NCI-H2196 (cell line): Measurements from ENCODE around the gene TERT.
A peak's percentile ranks its signal among the peaks of the same experiment; 100 is the strongest.

Experiments used
- DNase-seq: peaks from one replicate; lab custom pipeline; 2025; ENCODE audit not compliant: unreplicated experiment; lab: John Stamatoyannopoulos, UW

The TERT gene

DNA sequence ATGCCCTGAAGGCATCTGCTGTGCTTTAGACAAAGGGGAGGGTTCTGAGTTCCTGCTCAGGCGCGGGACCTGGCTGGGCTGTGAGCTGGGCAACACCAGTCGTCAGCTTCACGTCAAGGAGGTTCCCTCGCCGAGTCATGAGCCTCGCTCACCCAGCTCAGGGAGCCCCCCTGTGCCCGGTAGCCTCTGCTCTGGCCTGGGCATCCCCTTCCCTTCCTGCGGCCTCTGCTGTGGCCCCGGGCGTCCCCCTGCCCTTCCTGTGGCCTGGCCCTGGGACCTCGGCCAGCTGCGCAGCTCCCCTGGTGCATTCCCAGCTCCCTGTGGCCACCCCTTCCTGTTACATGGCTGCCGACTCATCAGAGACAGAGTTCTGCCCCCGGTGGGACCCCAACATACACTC is 29.8 kb downstream of the TERT start:
- no peak for DNase-seq

DNA sequence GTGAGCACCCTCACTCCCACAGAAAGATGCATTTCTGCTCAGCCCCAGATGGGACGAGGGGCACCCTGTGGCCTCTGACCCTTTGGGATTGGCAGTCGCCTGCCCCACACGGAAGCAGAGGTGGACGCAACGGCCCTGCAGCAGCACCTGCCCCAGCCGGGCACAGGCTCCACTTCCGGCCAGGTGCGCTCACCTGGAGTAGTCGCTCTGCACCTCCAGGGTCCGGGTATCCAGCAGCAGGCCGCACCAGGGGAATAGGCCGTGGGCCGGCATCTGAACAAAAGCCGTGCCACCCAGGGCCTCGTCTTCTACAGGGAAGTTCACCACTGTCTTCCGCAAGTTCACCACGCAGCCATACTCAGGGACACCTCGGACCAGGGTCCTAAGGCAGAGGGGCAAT is 30.7 kb downstream of the TERT start:
- DNase-seq, result no peak

DNA sequence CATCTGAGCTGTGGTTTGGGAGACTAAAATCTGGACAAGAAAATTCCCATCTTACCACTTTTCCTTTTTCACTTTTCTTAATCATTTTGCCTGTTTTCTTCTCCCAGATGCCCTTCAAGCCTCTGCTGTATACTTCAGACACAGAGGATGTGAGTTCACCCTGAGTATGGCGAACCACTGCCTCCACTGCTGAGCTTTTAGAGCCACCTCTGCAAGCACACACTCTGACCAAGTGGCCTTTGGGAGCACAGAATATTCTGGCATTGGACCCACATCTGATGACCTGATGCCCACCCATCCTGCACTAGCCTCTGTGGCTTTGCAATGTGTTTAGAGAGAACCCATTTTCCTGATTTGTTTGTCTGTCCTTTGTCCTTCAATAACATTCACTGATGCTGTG is 32.5 kb downstream of the TERT start:
- no peak for DNase-seq

DNA sequence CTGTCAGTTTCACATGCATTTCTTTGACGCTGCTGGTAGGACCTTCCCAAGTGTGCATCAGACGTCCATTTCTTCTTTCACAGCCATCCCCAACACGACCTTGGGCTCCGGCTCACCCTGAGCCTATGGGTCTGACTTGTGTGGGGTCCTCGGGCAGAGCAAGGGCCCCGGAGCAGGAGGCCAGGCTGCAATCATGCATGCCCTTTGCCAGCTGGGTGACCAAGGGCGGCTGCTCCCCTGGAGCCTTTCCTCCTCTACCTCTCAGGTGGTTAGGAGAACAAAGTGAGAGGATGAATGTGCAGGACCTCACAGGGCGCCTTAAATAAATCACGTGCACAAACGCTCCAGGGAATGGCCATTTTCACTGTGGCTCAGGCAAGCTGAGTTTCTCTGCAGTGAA is 33.2 kb downstream of the TERT start:
- no peak for DNase-seq

DNA sequence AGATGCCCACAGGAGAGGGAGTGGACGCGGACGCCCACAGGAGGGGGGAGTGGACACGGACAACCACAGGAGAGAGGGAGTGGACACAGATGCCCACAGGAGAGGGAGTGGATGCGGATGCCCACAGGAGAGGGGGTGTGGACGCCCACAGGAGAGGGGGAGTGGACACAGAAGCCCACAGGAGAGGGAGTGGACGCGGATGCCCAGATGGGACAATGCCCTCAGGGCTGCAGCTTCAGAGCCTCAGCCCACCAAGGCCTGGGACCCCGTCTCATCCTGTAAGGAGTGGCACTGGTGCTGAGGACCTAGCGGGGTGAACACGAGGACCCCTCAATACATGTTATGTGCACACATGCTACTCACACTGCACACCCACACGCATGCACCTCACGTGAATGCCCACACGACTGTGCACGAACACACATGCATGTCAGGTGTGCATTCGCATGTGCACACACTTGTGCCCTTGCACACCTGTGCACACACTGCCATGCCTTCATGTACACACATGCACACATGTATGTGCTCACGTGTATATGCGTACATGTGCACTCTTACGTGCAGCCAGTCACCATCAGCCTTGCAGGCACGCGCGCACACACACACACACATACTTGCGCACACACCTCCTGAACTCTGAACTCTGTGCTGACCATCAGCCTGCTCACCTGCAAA is 34.9 kb downstream of the TERT start:
- no peak for DNase-seq

DNA sequence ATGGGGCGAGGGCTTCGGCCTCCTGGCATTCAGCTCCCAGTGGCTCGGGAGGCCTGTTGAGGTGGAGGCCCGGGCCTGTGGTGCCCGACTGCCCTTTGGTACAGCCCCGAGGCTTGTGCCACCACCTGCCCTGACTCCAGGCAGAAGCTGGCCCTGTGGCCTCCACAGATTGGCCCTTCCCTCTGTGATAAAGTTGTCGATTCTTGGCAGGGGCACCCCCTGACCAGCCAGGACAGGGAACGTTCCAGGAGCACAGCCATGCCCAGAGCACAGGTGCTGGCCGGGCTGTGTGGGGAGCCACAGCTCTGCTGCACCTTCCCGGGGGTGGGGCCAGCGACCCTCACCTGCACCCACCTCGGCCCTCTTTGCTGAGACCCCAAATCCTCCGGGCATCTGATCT is 37.0 kb downstream of the TERT start:
- no peak for DNase-seq

DNA sequence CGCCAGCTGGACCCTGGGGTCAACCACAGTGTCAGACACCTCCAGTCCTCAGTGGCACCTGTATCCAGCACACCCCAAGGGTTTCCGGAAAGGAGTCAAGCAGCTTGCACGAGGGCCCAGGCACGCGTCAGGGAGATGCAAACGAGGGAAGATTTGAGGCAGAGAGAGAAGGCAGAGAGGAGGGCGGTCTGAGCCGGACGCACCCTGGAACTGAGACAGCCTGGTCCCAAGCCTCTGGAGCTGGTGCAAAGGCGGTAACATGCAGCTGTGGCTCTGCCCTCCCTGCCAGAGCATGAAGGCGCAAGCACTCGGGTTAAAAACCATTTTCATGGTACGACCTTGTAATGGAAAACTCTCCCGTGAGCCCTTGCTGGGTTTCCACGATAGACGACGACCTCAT is 37.5 kb downstream of the TERT start:
- no peak for DNase-seq

DNA sequence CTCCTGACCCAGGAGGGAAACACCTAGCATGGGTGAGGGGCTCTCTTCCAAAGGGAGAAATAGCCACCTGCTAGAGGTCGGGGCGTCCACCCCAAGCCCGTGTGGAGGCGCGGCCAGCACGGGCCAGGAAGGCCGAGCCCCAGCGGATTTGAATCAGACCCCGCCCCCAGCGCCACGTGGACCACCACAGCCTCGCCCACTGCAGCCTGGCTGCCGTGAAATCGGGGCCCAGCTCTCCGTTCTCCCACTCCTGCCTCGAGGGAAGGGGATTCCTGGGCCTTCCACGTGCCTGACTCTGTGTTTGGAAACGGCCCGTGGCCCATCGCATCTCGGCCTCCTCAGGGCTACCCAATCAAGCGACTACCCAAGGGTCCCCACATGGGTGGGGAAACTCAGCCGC is 38.1 kb downstream of the TERT start:
- no peak for DNase-seq

DNA sequence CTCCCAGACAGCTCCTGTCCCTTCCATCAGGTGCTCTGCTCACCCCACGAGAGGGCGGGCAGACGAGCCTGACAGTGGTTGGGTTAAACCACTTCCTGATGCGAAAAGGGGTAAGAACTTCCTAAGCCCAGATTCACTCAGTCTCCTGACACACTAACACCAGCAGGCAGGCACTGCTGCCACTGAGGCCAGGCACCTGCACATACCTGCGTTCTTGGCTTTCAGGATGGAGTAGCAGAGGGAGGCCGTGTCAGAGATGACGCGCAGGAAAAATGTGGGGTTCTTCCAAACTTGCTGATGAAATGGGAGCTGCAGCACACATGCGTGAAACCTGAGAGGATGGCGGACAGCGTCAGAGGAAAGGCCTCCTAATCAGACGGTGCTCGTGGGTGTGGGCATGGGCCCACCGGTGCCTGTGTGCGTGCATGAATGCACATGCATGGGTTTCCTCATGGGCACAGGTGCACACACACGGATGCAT is 39.7 kb downstream of the TERT start:
- no peak for DNase-seq

DNA sequence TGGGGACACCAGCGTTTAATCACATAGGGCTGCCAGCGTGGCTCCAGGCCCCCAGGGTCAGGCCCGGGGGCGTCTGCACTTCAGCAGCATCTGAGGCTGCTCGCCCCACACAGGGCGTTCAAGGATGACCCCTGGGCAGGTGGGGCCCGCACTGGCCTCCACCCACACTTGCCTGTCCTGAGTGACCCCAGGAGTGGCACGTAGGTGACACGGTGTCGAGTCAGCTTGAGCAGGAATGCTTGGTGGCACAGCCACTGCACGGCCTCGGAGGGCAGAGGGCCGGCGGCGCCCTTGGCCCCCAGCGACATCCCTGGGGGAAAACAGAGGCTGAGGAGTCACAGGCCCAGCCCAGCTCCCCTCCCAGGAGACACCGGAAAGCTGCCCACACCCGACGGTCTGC is 40.7 kb downstream of the TERT start:
- DNase-seq, result no peak

DNA sequence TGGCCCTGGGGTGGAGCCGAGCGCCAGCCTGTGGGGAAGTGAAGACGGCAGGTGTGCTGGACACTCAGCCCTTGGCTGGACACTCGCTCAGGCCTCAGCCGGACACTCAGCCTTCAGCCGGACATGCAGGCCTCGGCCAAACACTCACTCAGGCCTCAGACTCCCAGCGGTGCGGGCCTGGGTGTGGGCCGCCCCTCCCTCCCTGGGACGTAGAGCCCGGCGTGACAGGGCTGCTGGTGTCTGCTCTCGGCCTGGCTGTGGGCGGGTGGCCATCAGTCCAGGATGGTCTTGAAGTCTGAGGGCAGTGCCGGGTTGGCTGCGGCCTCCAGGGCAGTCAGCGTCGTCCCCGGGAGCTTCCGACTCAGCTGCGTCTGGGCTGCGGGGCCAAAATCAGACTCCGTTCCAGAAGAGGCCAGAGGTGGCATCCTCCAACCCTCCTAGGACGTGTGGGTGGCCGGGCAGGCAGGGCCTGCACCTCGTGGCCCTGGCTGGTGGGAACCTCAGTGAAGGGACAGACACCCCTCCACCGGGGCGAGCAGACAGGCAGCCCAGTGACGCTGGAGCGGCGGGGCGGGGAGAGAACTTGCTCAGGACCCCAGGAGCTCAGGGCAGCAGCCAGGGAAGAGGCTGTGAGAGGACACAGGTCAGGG is 41.3 kb downstream of the TERT start:
- no peak for DNase-seq

DNA sequence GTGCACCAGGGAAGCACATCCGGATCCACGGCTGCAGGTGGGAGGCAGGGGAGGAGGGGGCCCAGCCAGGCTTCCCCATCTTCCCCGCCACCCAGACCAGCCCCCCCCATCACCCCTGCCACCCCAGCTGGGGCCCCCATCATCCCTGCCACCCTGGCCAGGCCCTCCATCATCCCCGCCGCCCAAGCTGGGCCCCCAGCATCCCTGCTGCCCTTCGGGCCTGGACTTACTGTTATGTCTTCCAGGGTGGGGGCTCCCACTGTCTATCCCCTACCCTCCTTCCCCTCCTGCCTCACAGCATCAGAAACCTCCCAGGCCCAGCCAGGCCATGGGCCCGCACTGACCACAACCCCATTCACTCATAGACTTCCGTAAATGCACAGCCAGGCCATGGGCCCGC is 42.2 kb downstream of the TERT start:
- DNase-seq, result no peak

DNA sequence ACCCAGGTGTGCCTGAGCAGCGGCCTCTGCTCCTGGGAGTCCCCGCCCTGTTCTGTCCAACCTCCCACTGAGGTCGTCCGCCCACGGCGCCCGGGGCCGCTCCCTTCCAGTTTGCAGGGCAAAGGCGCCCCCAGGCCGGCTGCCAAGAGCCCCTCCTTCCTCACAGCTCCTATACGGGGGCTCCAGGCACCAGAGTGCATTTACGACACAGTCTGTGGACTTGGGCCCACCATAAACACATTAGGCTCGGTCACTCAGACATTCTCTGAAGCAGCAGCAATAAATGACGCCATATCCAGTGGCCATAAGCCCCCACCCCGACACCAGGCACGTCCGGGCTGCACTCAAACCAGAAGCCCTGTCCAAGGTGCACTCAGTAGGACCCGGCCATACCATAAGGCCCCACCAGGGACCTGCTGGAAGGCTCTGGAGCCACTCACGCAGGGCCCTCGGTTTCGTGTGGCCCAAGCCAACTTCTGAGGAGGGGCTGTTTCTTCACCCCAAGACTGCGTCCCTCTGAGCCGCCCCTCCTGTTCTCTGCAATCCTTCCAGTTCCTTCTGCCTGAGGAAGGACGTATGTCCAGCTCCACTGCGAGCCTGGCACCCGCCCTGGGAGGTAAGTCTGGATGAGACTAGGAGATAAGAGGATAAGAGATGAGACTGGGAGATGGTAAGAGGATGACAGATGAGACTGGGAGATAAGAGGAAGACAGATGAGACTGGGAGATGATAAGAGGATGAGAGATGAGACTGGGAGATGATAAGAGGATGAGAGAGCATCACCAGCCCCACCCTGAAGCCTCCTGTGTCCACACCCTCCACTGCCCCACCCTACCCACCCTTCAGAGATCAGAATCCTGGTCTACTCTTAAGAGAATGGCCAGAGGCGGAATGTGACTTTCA is 42.9 kb downstream of the TERT start:
- no peak for DNase-seq

DNA sequence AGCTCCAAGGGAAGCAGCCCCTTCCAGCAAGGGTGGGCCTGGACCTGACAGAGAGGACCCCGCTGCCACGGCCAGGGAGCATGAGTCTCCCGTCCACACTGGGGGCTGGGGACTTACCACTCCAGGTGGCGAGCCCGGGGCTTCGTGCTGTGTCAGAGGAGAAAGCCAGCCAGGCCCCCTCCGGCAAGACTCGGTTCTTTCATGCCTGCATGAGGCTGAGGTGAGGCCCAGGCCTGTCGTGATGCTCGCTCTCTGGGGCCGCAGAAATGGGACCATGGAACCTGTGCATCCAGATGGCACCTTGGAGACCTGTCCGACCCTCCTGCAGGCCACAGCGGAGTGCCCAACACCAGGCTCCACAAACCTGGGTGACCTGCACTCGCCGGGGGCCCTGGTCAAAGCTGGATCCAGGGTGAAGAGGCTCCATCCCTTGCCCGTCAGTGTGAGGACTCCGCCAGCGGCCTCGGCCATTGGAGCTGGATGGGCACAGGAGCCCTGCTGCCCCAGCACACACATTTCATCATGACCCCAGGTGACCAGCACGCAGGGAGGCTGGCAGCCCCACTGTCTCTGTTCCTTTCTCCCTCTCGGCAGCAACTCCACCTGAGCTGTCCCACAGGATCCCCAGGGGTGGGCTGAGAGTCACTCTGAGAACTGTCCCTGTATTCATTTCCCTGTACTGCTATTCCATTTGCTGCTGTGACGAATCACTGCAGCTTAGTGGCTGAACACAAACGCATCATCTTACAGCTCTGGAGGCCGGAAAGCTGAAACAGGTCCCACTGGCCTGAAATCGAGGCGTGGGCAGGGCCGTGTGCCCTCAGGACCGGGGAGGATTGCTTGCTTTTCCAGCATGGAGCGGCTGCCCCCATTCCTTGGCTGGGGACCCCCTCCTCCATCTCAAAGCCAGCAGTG is 45.2 kb downstream of the TERT start:
- DNase-seq, result no peak

DNA sequence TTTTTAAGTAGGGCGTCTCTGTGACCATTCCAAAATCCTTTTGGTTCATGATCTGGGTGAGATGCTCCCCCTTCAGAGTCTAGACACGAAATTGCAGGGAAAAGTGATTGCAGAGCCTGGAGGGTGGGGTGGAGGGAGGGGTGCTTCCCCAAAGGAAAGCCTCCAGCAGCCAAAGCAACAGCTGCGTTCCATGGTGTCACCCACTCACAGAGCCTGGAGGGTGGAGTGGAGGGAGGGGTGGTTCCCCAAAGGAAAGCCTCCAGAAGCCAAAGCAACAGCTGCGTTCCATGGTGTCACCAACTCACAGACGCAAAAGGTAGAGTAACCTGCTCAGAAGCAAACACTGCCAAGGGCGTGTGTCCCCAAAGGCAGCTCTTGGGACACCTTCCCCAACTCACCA is 47.1 kb downstream of the TERT start:
- no peak for DNase-seq

DNA sequence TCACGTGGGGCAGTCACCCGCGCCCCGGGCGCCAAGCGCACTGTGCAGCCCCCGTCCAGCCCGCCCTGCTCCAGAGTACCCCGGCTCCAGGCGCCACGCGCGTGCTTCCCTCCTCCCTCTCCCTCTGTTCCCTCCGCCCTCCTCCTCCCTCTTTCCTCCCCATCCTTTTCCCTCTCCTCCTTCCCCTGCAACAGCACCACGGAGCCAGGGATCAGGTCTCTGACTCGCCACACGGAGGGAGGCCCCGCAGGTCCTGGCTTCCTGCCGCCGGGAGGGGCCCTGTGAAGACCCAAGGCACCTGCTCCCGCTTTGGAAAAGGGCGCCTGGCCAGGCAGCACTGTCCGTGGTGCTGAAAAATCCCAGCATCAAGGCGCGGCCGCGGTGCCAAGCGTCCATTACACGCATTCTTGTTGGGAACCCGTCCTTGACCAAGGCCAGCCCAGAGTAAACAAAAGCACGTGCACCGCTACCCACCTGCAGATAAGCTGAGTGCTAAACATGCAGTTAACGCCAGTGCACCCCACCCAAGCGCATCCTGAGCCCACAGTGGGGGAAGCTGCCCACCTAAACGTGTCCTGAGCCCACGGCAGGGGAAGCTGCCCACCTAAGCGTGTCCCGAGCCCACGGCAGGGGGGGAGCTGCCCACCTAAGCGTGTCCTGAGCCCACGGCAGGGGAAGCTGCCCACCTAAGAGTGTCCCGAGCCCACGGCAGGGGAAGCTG is 48.0 kb downstream of the TERT start:
- DNase-seq, result peak; percentile 51

DNA sequence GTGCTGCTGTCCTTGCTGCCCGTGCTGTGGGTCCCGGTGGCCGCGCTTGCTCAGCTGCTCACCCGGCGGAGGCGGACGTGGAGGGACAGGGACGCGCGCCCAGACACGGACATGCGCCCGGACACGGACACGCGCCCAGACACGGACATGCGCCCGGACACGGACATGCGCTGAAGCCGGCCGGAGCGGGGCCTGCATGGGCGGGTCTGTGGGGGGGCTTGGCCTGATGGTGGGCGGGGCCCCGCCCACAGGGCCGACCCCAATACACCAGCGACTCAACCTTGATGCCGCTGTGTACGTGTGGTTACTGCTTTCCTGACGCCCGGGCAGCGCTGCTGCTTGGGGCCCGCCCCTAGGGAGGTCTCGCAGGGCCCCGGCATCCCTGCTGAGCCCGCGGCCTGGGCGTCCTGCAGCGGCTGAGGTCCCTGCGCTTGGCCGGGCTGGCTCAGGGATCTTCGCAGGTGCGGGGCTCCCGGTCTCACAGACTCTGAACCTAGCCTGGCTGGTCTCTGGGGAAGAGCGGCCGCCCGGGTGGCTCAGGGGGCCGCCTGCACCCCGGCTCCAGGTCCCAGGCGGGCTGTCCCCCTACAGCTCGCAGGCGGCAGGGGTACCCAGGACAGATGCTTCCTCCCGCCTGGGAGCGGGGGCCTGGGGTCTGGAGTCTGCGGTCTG is 48.8 kb downstream of the TERT start:
- DNase-seq, result no peak

DNA sequence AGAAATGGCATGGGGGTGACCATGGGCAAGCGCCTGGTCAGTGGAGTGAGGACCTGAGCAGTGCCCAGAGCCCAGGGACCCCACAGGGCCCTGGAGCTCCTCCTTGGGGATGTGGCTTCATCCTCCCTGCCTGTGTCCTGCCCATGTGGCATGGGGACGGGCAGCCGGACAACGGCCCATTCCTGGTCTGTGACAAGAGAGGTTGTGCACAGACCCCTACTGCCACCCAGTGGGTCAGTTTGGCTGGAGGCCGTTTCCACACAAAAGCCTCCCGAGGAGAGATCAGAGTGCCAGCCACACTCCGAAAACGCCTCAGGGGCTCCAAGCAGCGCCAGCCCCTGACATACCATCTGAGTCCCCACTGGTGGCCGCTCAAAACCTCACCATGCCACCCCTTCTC is 49.9 kb downstream of the TERT start:
- DNase-seq, result peak; percentile 17

DNA sequence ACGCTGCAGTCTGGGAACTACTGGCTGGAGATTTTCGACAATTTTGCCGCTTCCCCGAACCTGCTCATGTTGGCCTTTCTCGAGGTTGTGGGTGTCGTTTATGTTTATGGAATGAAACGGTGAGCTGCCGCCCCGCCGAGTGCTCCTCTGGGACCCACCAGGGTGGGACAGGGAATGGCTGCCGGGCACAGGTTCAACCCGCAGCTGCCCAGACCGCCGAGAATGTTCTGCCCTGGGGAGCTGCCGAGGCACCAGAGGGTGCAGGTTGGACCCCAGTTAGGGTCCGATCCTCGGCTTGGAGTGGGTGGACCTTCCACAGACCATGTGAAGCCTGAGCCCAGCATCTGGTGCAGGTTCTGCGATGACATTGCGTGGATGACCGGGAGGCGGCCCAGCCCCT is 50.6 kb downstream of the TERT start:
- DNase-seq, result no peak
